Astrocyte (in vitro differentiated cells and primary cell): Measurements from ENCODE around the gene HYAL4. TPM values are rescaled to one million over a fixed set of nuclear protein-coding genes. Genes with fewer than 3 reads are reported as not detected.

ENCODE experiments used
- DNase-seq: peaks from one replicate; pipeline ENCODE4 v3.0.0-alpha.2; 2010; ENCODE audit warnings: low read depth
- FAIRE-seq: peaks from 2 replicates; lab custom pipeline; 2011; peaks lifted over from hg19 to GRCh38; lab: Jason Lieb, UNC
- H2AFZ ChIP-seq: 2 replicates; pipeline ENCODE4 v1.6.0; 2012; ENCODE audit warnings: low read depth, low read length, inconsistent platforms
- H3K27ac ChIP-seq: 2 replicates; pipeline ENCODE4 v1.5.1; 2011; ENCODE audit warnings: low read depth, low read length, inconsistent platforms
- H3K27me3 ChIP-seq: 2 replicates; pipeline ENCODE4 v1.6.0; 2011; ENCODE audit warnings: low read length, inconsistent platforms; ENCODE audit not compliant: insufficient read depth
- H3K36me3 ChIP-seq: 2 replicates; pipeline ENCODE4 v1.5.1; 2011; ENCODE audit warnings: low read length, inconsistent platforms; ENCODE audit not compliant: insufficient read depth
- H3K4me1 ChIP-seq: 2 replicates; pipeline ENCODE4 v1.5.1; 2011; ENCODE audit warnings: low read length, inconsistent platforms; ENCODE audit not compliant: insufficient read depth
- H3K4me2 ChIP-seq: 2 replicates; pipeline ENCODE4 v1.6.0; 2012; ENCODE audit warnings: low read length, inconsistent platforms
- H3K4me3 ChIP-seq: 2 replicates; pipeline ENCODE4 v1.5.1; 2011; ENCODE audit warnings: low read depth, mild to moderate bottlenecking, low read length, inconsistent platforms; ENCODE audit not compliant: insufficient read depth
- H3K79me2 ChIP-seq: 2 replicates; pipeline ENCODE4 v1.6.0; 2012; ENCODE audit warnings: mild to moderate bottlenecking, low read length, inconsistent platforms; ENCODE audit not compliant: insufficient read depth
- H3K9ac ChIP-seq: 2 replicates; pipeline ENCODE4 v1.6.0; 2012; ENCODE audit warnings: mild to moderate bottlenecking, low read length, inconsistent platforms
- H3K9me3 ChIP-seq: 2 replicates; pipeline ENCODE4 v1.5.1; 2012; ENCODE audit warnings: low read depth, mild to moderate bottlenecking, low read length, inconsistent platforms; ENCODE audit not compliant: insufficient read depth
- H4K20me1 ChIP-seq: 2 replicates; pipeline ENCODE4 v1.6.0; 2012; ENCODE audit warnings: low read length, inconsistent platforms; ENCODE audit not compliant: insufficient read depth
- H3K27ac Mint-ChIP-seq: one replicate; pipeline ENCODE4 v1.8.0; 2021; ENCODE audit warnings: mild to moderate bottlenecking, mixed read lengths; ENCODE audit not compliant: unreplicated experiment
- H3K27me3 Mint-ChIP-seq: one replicate; pipeline ENCODE4 v1.8.0; 2021; ENCODE audit warnings: low read depth, mixed read lengths; ENCODE audit not compliant: unreplicated experiment
- H3K36me3 Mint-ChIP-seq: one replicate; pipeline ENCODE4 v1.8.0; 2021; ENCODE audit warnings: low read depth, mixed read lengths; ENCODE audit not compliant: unreplicated experiment
- H3K4me1 Mint-ChIP-seq: one replicate; pipeline ENCODE4 v1.8.0; 2021; ENCODE audit warnings: low read depth, mixed read lengths; ENCODE audit not compliant: unreplicated experiment
- H3K4me3 Mint-ChIP-seq: one replicate; pipeline ENCODE4 v1.8.0; 2021; ENCODE audit warnings: mild to moderate bottlenecking, moderate library complexity, mixed read lengths; ENCODE audit not compliant: unreplicated experiment
- H3K9me3 Mint-ChIP-seq: one replicate; pipeline ENCODE4 v1.8.0; 2021; ENCODE audit warnings: mild to moderate bottlenecking, mixed read lengths; ENCODE audit not compliant: unreplicated experiment
- EZH2 ChIP-seq: IDR thresholded peaks from 2 replicates; pipeline ENCODE4 v1.6.1; 2012; ENCODE audit warnings: mild to moderate bottlenecking, low read length, inconsistent platforms; ENCODE audit not compliant: insufficient read depth
- total RNA-seq: library from RNA; stranded (reverse); gene quantifications from 2 replicates; pipeline ENCODE4 v1.2.1, GENCODE V29; 2021
- TF ChIP-seq, protein P1 (sequence below): IDR thresholded peaks from 2 replicates; pipeline ENCODE4 v1.5.1; 2011; ENCODE audit warnings: low read depth, mild to moderate bottlenecking, inconsistent platforms, low read length, moderate library complexity; ENCODE audit not compliant: insufficient read depth

The HYAL4 gene
- total RNA-seq, 1 donor from 2014 or later: not detected

- no peaks in the 10 kb centered on the region for H3K36me3 ChIP-seq
- no peak for TF ChIP-seq EZH2
- TF ChIP-seq, protein P1, sequence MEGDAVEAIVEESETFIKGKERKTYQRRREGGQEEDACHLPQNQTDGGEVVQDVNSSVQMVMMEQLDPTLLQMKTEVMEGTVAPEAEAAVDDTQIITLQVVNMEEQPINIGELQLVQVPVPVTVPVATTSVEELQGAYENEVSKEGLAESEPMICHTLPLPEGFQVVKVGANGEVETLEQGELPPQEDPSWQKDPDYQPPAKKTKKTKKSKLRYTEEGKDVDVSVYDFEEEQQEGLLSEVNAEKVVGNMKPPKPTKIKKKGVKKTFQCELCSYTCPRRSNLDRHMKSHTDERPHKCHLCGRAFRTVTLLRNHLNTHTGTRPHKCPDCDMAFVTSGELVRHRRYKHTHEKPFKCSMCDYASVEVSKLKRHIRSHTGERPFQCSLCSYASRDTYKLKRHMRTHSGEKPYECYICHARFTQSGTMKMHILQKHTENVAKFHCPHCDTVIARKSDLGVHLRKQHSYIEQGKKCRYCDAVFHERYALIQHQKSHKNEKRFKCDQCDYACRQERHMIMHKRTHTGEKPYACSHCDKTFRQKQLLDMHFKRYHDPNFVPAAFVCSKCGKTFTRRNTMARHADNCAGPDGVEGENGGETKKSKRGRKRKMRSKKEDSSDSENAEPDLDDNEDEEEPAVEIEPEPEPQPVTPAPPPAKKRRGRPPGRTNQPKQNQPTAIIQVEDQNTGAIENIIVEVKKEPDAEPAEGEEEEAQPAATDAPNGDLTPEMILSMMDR: no peak
- H3K4me3 ChIP-seq: no peak overlapping the region
- no peak for DNase-seq
- Mint-ChIP-seq H3K36me3 (no peaks in the 10 kb centered on the region), H3K9me3 (no peaks in the 10 kb centered on the region), H3K4me3 (no peak overlapping the region), H3K4me1 (peaks cover 17% of the 10 kb centered on the region), H3K27me3 (no peaks in the 10 kb centered on the region), H3K27ac (no peak overlapping the region)
- H3K79me2 ChIP-seq: no peaks in the 10 kb centered on the region
- no peak overlapping the region for H3K9ac ChIP-seq
- H3K27ac ChIP-seq: no peak overlapping the region
- no peaks in the 10 kb centered on the region for H3K9me3 ChIP-seq
- no peak overlapping the region for H3K4me2 ChIP-seq
- no peak overlapping the region for H2AFZ ChIP-seq
- no peaks in the 10 kb centered on the region for H4K20me1 ChIP-seq
- no peaks in the 10 kb centered on the region for H3K27me3 ChIP-seq
- no peak for FAIRE-seq
- H3K4me1 ChIP-seq: no peaks in the 10 kb centered on the region
These were observed 19.0 kb downstream of the HYAL4 start for GRCh38 chr7:123864012-123864411.

GRCh38 chr7:123864436-123864835 is 19.5 kb downstream of the HYAL4 start:
- Mint-ChIP-seq H3K27ac (peak overlapping the region; percentile 54), H3K27me3 (no peaks in the 10 kb centered on the region), H3K4me1 (peaks cover 17% of the 10 kb centered on the region), H3K36me3 (no peaks in the 10 kb centered on the region), H3K9me3 (no peaks in the 10 kb centered on the region), H3K4me3 (no peak overlapping the region)
- Histone ChIP-seq H3K27me3 (no peaks in the 10 kb centered on the region), H4K20me1 (no peaks in the 10 kb centered on the region), H3K4me3 (no peak overlapping the region), H3K27ac (no peak overlapping the region), H2AFZ (no peak overlapping the region), H3K4me1 (no peaks in the 10 kb centered on the region), H3K9me3 (no peaks in the 10 kb centered on the region), H3K36me3 (no peaks in the 10 kb centered on the region), H3K4me2 (no peak overlapping the region), H3K9ac (no peak overlapping the region), H3K79me2 (no peaks in the 10 kb centered on the region)
- TF ChIP-seq, protein P1: no peak
- TF ChIP-seq EZH2: no peak
- no peak for DNase-seq
- FAIRE-seq: no peak

- Histone ChIP-seq H3K79me2 (no peaks in the 10 kb centered on the region), H2AFZ (no peak overlapping the region), H3K27ac (no peak overlapping the region), H3K4me1 (no peaks in the 10 kb centered on the region), H3K9me3 (no peaks in the 10 kb centered on the region), H3K27me3 (no peaks in the 10 kb centered on the region), H3K36me3 (no peaks in the 10 kb centered on the region), H3K4me2 (no peak overlapping the region), H3K9ac (no peak overlapping the region), H3K4me3 (no peak overlapping the region), H4K20me1 (no peaks in the 10 kb centered on the region)
- no peak overlapping the region for H3K4me3 Mint-ChIP-seq
- FAIRE-seq (no peak), DNase-seq (no peak)
- H3K27ac Mint-ChIP-seq: no peak overlapping the region
- no peaks in the 10 kb centered on the region for H3K36me3 Mint-ChIP-seq
- no peaks in the 10 kb centered on the region for H3K27me3 Mint-ChIP-seq
- H3K9me3 Mint-ChIP-seq: no peaks in the 10 kb centered on the region
- no peak for TF ChIP-seq EZH2
- TF ChIP-seq, protein P1: no peak
- peaks cover 17% of the 10 kb centered on the region for H3K4me1 Mint-ChIP-seq
These were observed 20.0 kb downstream of the HYAL4 start for GRCh38 chr7:123864966-123865365.
